ENCODE data around the gene RAB40C. TPM values are rescaled to one million over a fixed set of nuclear protein-coding genes. Genes with fewer than 3 reads are reported as not detected.
A peak's percentile ranks its signal among the peaks of the same experiment; 100 is the strongest.

Gene RAB40C
- total and polyA plus RNA-seq, 9 of the 15 experiments (the other 6 are each of a cell fraction or from before 2014, with no cell fraction given) = 0.17 to 23.4 (median 8.7) TPM

GRCh38 chr16:642189-643049, 52.6 kb downstream of the RAB40C start (continued):
- no peak for TF ChIP-seq ZBTB12 (CRISPR knock-in tag; IDR thresholded peaks at IDR 0.05)
- TF ChIP-seq, protein P1, sequence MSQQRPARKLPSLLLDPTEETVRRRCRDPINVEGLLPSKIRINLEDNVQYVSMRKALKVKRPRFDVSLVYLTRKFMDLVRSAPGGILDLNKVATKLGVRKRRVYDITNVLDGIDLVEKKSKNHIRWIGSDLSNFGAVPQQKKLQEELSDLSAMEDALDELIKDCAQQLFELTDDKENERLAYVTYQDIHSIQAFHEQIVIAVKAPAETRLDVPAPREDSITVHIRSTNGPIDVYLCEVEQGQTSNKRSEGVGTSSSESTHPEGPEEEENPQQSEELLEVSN (IDR thresholded peaks at IDR 0.05; ENCODE audit: borderline replicate concordance in 1 of 2, extremely low read depth in 1 of 2, insufficient read depth in 1 of 2, insufficient read length in 1 of 2, low read depth in 1 of 2, low read length in 1 of 2, poor library complexity in 1 of 2, severe bottlenecking in 1 of 2) = peak; percentile 80 to 82
- no peak for TF ChIP-seq TARDBP (IDR thresholded peaks at IDR 0.05)
- TF ChIP-seq GTF2E2 (tag; IDR thresholded peaks at IDR 0.05) = no peak; the same call in 1 of the 2 replicates
- TF ChIP-seq U2AF1 (optimal IDR thresholded peaks at IDR 0.05; ENCODE audit: low read depth, low read length) = no peak
- TF ChIP-seq SIN3A (IDR thresholded peaks at IDR 0.05; ENCODE audit: borderline replicate concordance in 2 of 2, control insufficient read depth in 1 of 2, low read depth in 2 of 2, low read length in 2 of 2) = peak; percentile 17 to 50; a peak in 2 of 4 replicates
- TF ChIP-seq NR2C2 (CRISPR knock-in tag; IDR thresholded peaks at IDR 0.05) = no peak
- TF ChIP-seq NR2C2 (tag; IDR thresholded peaks at IDR 0.05) = peak; percentile 86
- TF ChIP-seq, protein P2, sequence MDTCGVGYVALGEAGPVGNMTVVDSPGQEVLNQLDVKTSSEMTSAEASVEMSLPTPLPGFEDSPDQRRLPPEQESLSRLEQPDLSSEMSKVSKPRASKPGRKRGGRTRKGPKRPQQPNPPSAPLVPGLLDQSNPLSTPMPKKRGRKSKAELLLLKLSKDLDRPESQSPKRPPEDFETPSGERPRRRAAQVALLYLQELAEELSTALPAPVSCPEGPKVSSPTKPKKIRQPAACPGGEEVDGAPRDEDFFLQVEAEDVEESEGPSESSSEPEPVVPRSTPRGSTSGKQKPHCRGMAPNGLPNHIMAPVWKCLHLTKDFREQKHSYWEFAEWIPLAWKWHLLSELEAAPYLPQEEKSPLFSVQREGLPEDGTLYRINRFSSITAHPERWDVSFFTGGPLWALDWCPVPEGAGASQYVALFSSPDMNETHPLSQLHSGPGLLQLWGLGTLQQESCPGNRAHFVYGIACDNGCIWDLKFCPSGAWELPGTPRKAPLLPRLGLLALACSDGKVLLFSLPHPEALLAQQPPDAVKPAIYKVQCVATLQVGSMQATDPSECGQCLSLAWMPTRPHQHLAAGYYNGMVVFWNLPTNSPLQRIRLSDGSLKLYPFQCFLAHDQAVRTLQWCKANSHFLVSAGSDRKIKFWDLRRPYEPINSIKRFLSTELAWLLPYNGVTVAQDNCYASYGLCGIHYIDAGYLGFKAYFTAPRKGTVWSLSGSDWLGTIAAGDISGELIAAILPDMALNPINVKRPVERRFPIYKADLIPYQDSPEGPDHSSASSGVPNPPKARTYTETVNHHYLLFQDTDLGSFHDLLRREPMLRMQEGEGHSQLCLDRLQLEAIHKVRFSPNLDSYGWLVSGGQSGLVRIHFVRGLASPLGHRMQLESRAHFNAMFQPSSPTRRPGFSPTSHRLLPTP (IDR thresholded peaks at IDR 0.05; ENCODE audit: borderline replicate concordance, extremely low read depth, insufficient read length) = no peak
- no peak for TF ChIP-seq CHD4 (IDR thresholded peaks at IDR 0.05; ENCODE audit: insufficient read depth, insufficient replicate concordance, low read depth, low read length, poor library complexity, severe bottlenecking)
- TF ChIP-seq RBM25 (IDR thresholded peaks at IDR 0.05; ENCODE audit: low read depth, low read length, severe bottlenecking) = no peak
- peak in 1 of 2 experiments; percentile 38; a peak in 1 of 4 replicates for TF ChIP-seq UBTF (IDR thresholded peaks at IDR 0.05; ENCODE audit: borderline replicate concordance in 1 of 2, low read depth in 2 of 2, low read length in 2 of 2)
- no peak; the same call in 1 of the 2 replicates for TF ChIP-seq MTA3 (IDR thresholded peaks at IDR 0.05; ENCODE audit: borderline replicate concordance)
- no peak for TF ChIP-seq POLR2H (tag; IDR thresholded peaks at IDR 0.05; ENCODE audit: low read depth)
